Smooth muscle cell (in vitro differentiated cells): ENCODE measurements around the gene WDR86. TPM values are rescaled to one million over a fixed set of nuclear protein-coding genes. Genes with fewer than 3 reads are reported as not detected.

Experiments
- DNase-seq: peaks from one replicate; lab custom pipeline; 2025; ENCODE audit not compliant: unreplicated experiment; lab: John Stamatoyannopoulos, UW
- H2AFZ ChIP-seq: fragments of 200-600 bp; sonication (generic); 2 replicates; pipeline ENCODE4 v1.6.0; 2016; ENCODE audit warnings: antibody characterized with exemption, low read depth, mild to moderate bottlenecking
- H3F3A ChIP-seq: fragments of 200-600 bp; sonication (generic); 2 replicates; pipeline ENCODE4 v1.6.0; 2017; ENCODE audit warnings: antibody characterized with exemption, low read depth
- H3K27ac ChIP-seq: fragments of 200-600 bp; sonication (generic); 2 replicates; pipeline ENCODE4 v1.5.1; 2016; ENCODE audit warnings: low read depth, mild to moderate bottlenecking
- H3K27me3 ChIP-seq: fragments of 200-600 bp; sonication (generic); 2 replicates; pipeline ENCODE4 v1.6.1; 2016; ENCODE audit warnings: low read depth, mild to moderate bottlenecking
- H3K36me3 ChIP-seq: fragments of 200-600 bp; sonication (generic); 2 replicates; pipeline ENCODE4 v1.5.1; 2016; ENCODE audit warnings: low read depth
- H3K4me1 ChIP-seq: fragments of 200-600 bp; sonication (generic); 2 replicates; pipeline ENCODE4 v1.5.1; 2016; ENCODE audit warnings: low read depth
- H3K4me2 ChIP-seq: fragments of 200-600 bp; sonication (generic); 2 replicates; pipeline ENCODE4 v1.6.0; 2016; ENCODE audit warnings: mild to moderate bottlenecking
- H3K4me3 ChIP-seq: fragments of 200-600 bp; sonication (generic); 2 replicates; pipeline ENCODE4 v1.5.1; 2016; ENCODE audit warnings: mild to moderate bottlenecking
- H3K79me2 ChIP-seq: fragments of 200-600 bp; sonication (generic); 2 replicates; pipeline ENCODE4 v1.6.0; 2016; ENCODE audit warnings: low read depth, mild to moderate bottlenecking
- H3K9ac ChIP-seq: fragments of 200-600 bp; sonication (generic); 2 replicates; pipeline ENCODE4 v1.6.0; 2016; ENCODE audit warnings: low read depth
- H3K9me3 ChIP-seq: fragments of 200-600 bp; sonication (generic); replicated peaks from 2 replicates; pipeline ENCODE4 v1.5.1; 2016; ENCODE audit warnings: low read depth
- H4K20me1 ChIP-seq: fragments of 200-600 bp; sonication (generic); 2 replicates; pipeline ENCODE4 v1.6.0; 2016; ENCODE audit warnings: low read depth
- CTCF ChIP-seq: fragments of 200-600 bp; sonication (generic); IDR thresholded peaks from 2 replicates; pipeline ENCODE4 v1.5.1; 2017; ENCODE audit warnings: borderline replicate concordance, mild to moderate bottlenecking, antibody characterized with exemption; ENCODE audit not compliant: insufficient read depth, poor library complexity, severe bottlenecking
- WGBS: methylation state at CpG from one replicate; pipeline ENCODE4 v1.1.7; 2016; ENCODE audit warnings: low lambda C conversion rate; 5-methylcytosine and 5-hydroxymethylcytosine counted together
- polyA plus RNA-seq: library from polyadenylated mRNA; unstranded; fragments of >200 nt; fragmentation: Nextera tagmentation; extraction: Ambion mirVana; gene quantifications from 2 replicates; pipeline ENCODE4 v1.2.1, GENCODE V29; 2016
- total RNA-seq: library from RNA; depleted of rRNA; stranded (reverse); fragments of >200 nt; gene quantifications from 2 replicates; pipeline ENCODE4 v1.2.3, GENCODE V29; 2014

The WDR86 gene
- total and polyA plus RNA-seq, 2 experiments from 2014 or later = 1.3 to 4.1 TPM

- H3K4me1 ChIP-seq = peaks cover 8% of the 10 kb centered on the region
- no peak for TF ChIP-seq CTCF
- no peak for DNase-seq
- WGBS = 93% methylated on average over 5 of the region's 6 CpGs
- H3K4me3 ChIP-seq = no peak overlapping the region
- no peak overlapping the region for H3K27ac ChIP-seq
- H3K36me3 ChIP-seq = no peaks in the 10 kb centered on the region
- H3K79me2 ChIP-seq = no peaks in the 10 kb centered on the region
- H2AFZ ChIP-seq = no peak overlapping the region
- H4K20me1 ChIP-seq = no peaks in the 10 kb centered on the region
- no peak overlapping the region for H3K9ac ChIP-seq
- no peak overlapping the region for H3K4me2 ChIP-seq
- no peaks in the 10 kb centered on the region for H3K9me3 ChIP-seq
- no peaks in the 10 kb centered on the region for H3F3A ChIP-seq
- peaks cover 35% of the 10 kb centered on the region for H3K27me3 ChIP-seq
Measured at GRCh38 chr7:151379193-151379520, 30.7 kb downstream of the WDR86 start.

- H3F3A ChIP-seq = no peaks in the 10 kb centered on the region
- peaks cover 8% of the 10 kb centered on the region for H3K4me1 ChIP-seq
- H3K79me2 ChIP-seq = no peaks in the 10 kb centered on the region
- no peak for TF ChIP-seq CTCF
- no peak overlapping the region for H3K27ac ChIP-seq
- H3K9ac ChIP-seq = no peak overlapping the region
- no peak overlapping the region for H3K4me2 ChIP-seq
- peaks cover 30% of the 10 kb centered on the region for H3K27me3 ChIP-seq
- no peaks in the 10 kb centered on the region for H4K20me1 ChIP-seq
- H2AFZ ChIP-seq = no peak overlapping the region
- H3K4me3 ChIP-seq = no peak overlapping the region
- DNase-seq = no peak
- WGBS = 90% methylated on average over 17 of the region's 17 CpGs
- H3K9me3 ChIP-seq = no peaks in the 10 kb centered on the region
- H3K36me3 ChIP-seq = no peaks in the 10 kb centered on the region
Measured at GRCh38 chr7:151378496-151379192, 31.2 kb downstream of the WDR86 start.

GRCh38 chr7:151378011-151378410 lies 31.8 kb downstream of the WDR86 start:
- Histone ChIP-seq H3F3A (no peaks in the 10 kb centered on the region), H3K4me1 (peaks cover 8% of the 10 kb centered on the region), H2AFZ (no peak overlapping the region), H3K27ac (no peak overlapping the region), H3K9ac (no peak overlapping the region), H4K20me1 (no peaks in the 10 kb centered on the region), H3K36me3 (no peaks in the 10 kb centered on the region), H3K4me2 (no peak overlapping the region), H3K9me3 (no peaks in the 10 kb centered on the region), H3K27me3 (peaks cover 24% of the 10 kb centered on the region), H3K79me2 (no peaks in the 10 kb centered on the region), H3K4me3 (no peak overlapping the region)
- 97% methylated on average over 9 of the region's 9 CpGs for WGBS
- no peak for DNase-seq
- no peak for TF ChIP-seq CTCF

GRCh38 chr7:151377406-151377805 lies 32.4 kb downstream of the WDR86 start:
- H3K9ac ChIP-seq = no peak overlapping the region
- no peaks in the 10 kb centered on the region for H3F3A ChIP-seq
- H3K4me3 ChIP-seq = no peak overlapping the region
- 96% methylated on average over 12 of the region's 12 CpGs for WGBS
- no peaks in the 10 kb centered on the region for H3K79me2 ChIP-seq
- peaks cover 18% of the 10 kb centered on the region for H3K27me3 ChIP-seq
- TF ChIP-seq CTCF = no peak
- no peaks in the 10 kb centered on the region for H3K36me3 ChIP-seq
- H4K20me1 ChIP-seq = peaks cover 5% of the 10 kb centered on the region
- no peak overlapping the region for H3K27ac ChIP-seq
- no peak for DNase-seq
- H3K4me2 ChIP-seq = no peak overlapping the region
- peaks cover 8% of the 10 kb centered on the region for H3K4me1 ChIP-seq
- H2AFZ ChIP-seq = no peak overlapping the region
- no peaks in the 10 kb centered on the region for H3K9me3 ChIP-seq
